ENCODE data around the gene CMTM1.
"Not testable (repeated sequence)": the region's sequence is repeated elsewhere in the genome, so short reads cannot be mapped to it uniquely, and the experiment has no call there.

The CMTM1 gene

GRCh38 chr16:66614161-66614802 lies 48.0 kb downstream of the CMTM1 start:
- DNase-seq (ENCODE audit: low read depth in 2 of 2) = no peak

GRCh38 chr16:66616169-66616568 lies 49.9 kb downstream of the CMTM1 start:
- no peak for DNase-seq (ENCODE audit: low read depth in 2 of 2)

GRCh38 chr16:66616592-66616991 lies 50.4 kb downstream of the CMTM1 start:
- DNase-seq (ENCODE audit: low read depth in 2 of 2) = no peak

GRCh38 chr16:66617010-66617434 lies 50.8 kb downstream of the CMTM1 start:
- DNase-seq (ENCODE audit: low read depth in 2 of 2) = no peak

- no peak for DNase-seq (ENCODE audit: low read depth in 2 of 2)
Measured at GRCh38 chr16:66617728-66618127, 51.5 kb downstream of the CMTM1 start.

GRCh38 chr16:66618588-66619375 lies 52.5 kb downstream of the CMTM1 start:
- DNase-seq (ENCODE audit: low read depth in 2 of 2) = no peak

- no peak for DNase-seq (ENCODE audit: low read depth in 2 of 2)
Measured at GRCh38 chr16:66619534-66620428, 53.5 kb downstream of the CMTM1 start.

- DNase-seq (ENCODE audit: low read depth in 2 of 2) = no peak
Measured at GRCh38 chr16:66620429-66620795, 54.2 kb downstream of the CMTM1 start.

GRCh38 chr16:66621973-66622372 lies 55.7 kb downstream of the CMTM1 start:
- no peak for DNase-seq (ENCODE audit: low read depth in 2 of 2)

GRCh38 chr16:66622863-66623262 lies 56.6 kb downstream of the CMTM1 start:
- DNase-seq (ENCODE audit: low read depth in 2 of 2) = no peak

GRCh38 chr16:66623755-66624154 lies 57.5 kb downstream of the CMTM1 start:
- no peak for DNase-seq (ENCODE audit: low read depth in 2 of 2)

GRCh38 chr16:66627611-66628378 lies 61.6 kb downstream of the CMTM1 start:
- not testable (repeated sequence) for DNase-seq (ENCODE audit: low read depth in 2 of 2)

Data from stimulated activated CD8-positive, alpha-beta memory T cell treated with anti-CD3 and anti-CD28 coated beads, Interleukin-15, amount 100 ng/mL, for 4 hours (primary cell).